Tracheal epithelial cell (primary cell): ENCODE results near the gene OR2T11. TPM values are rescaled to one million over a fixed set of nuclear protein-coding genes. Genes with fewer than 3 reads are reported as not detected.

Experiments
- total RNA-seq: library from RNA; depleted of rRNA; stranded (reverse); fragments of >200 nt; gene quantifications from 2 replicates; pipeline ENCODE4 v1.2.1, GENCODE V29; 2014

OR2T11 gene
- not detected in 2 replicates for total RNA-seq

DNA sequence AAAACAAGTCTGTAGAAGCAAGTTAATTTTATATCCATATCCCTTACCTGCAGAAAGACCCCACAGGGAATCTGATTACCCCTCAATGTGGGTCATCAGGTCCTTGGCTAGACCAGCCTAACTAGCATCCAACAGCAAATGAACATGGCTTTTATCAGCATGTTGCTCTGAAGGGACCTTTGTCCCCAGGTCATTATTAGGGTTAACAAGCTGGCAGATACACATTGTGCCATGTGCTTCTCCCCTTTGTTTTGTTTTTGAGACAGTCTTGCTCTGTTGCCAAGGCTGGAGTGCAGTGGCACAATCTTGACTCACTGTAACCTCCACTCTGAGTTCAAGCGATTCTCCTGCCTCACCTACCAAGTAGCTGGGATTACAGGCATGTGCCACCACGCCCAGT, at the start of gene OR2T11:
Gene OR2T11 (minus strand): TSS at position 101 of the 400 bp plus-strand sequence. CDS start 7,963 bp downstream, outside the sequence.

DNA sequence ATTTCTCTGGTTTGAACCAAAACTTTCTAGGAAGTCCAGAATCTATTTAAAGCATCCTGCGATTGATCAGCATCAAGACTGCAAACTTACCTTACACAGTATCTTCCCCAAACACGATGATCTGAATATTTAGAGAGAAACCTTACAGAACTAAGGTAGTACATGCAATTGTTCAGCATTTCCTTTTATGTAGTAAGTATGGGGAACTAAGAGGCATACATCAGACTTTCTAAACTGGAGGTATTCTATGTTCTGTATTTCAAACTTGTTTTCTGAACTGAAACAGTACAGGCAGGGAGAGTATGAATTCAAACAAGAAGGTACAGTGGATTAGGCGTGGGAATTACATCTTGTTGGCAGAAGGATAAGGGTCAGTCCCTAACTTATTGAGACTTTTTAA, 20.5 kb upstream of the OR2T11 start, which contains the start of gene OR2T27:
Gene OR2T27 (minus strand): TSS at position 175 of the 400 bp plus-strand sequence. CDS start 4,644 bp downstream, outside the sequence.

GRCh38 chr1:248645178-248645577, 10.3 kb upstream of the OR2T11 start, which contains the start of gene OR2T35:
Gene OR2T35, minus strand, starts transcription at chr1:248645278. Its CDS starts 6,020 bp downstream, at chr1:248639258.

GRCh38 chr1:248597589-248597988, 37.3 kb downstream of the OR2T11 start, which contains the start of gene OR2T10:
Gene OR2T10, minus strand, starts transcription at chr1:248597700. Its CDS starts 3,932 bp downstream, at chr1:248593768.

GRCh38 chr1:248574657-248575056, 60.2 kb downstream of the OR2T11 start, which contains the start of gene OR2T34:
Gene OR2T34, minus strand, starts transcription at chr1:248574757. Its CDS starts 0 bp downstream, at chr1:248574757.

Other genes starting within 250 kb of the OR2T11 start
- not detected in 2 replicates for gene OR2T1, start 232.0 kb downstream of the OR2T11 start, total RNA-seq
- gene OR2T2, start 189.5 kb downstream of the OR2T11 start, total RNA-seq: not detected in 2 replicates
- 0.24 TPM in 1 of 2 replicates, not detected in the other for gene OR2T3, start 161.7 kb downstream of the OR2T11 start, total RNA-seq
- gene OR2T5, start 146.5 kb downstream of the OR2T11 start, total RNA-seq: not detected in 2 replicates
- gene OR2G6, start 127.0 kb downstream of the OR2T11 start, total RNA-seq: not detected in 2 replicates
- not detected in 2 replicates for gene OR2T29, start 72.3 kb downstream of the OR2T11 start, total RNA-seq
- not detected in 2 replicates for gene OR2T34, start 60.3 kb downstream of the OR2T11 start, total RNA-seq
- not detected in 2 replicates for gene OR2T10, start 37.4 kb downstream of the OR2T11 start, total RNA-seq
- gene OR2T35, start 10.2 kb upstream of the OR2T11 start, total RNA-seq: not detected in 2 replicates
- gene OR2T27, start 20.4 kb upstream of the OR2T11 start, total RNA-seq: not detected in 2 replicates
- gene OR14I1, start 67.7 kb upstream of the OR2T11 start, total RNA-seq: not detected in 2 replicates
- gene LYPD8, start 120.7 kb upstream of the OR2T11 start, total RNA-seq: under 0.01 TPM in 1 of 2 replicates, not detected in the other
- 15.1 and 26.7 TPM in 2 replicates for gene SH3BP5L, start 190.8 kb upstream of the OR2T11 start, total RNA-seq
- gene ZNF672, start 203.1 kb upstream of the OR2T11 start, total RNA-seq: 14.7 and 18.1 TPM in 2 replicates
- 22.0 and 28.4 TPM in 2 replicates for gene ZNF692, start 224.0 kb upstream of the OR2T11 start, total RNA-seq